ENCODE results near the gene KRT85. TPM values are rescaled to one million over a fixed set of nuclear protein-coding genes. Genes with fewer than 3 reads are reported as not detected.

KRT85 gene
- total RNA-seq, 1 experiment from 2014 or later: not detected

- Histone ChIP-seq H3K27me3 (ENCODE audit: low read length) (no peaks in the 10 kb centered on the region), H3K9me3 (ENCODE audit: low read length) (no peaks in the 10 kb centered on the region)
Observed at GRCh38 chr12:52407918-52408317, 40.6 kb upstream of the KRT85 start.

GRCh38 chr12:52405922-52406385 lies 38.7 kb upstream of the KRT85 start, which contains the start of gene KRT82:
KRT82 (minus strand) TSS chr12:52406335; CDS start chr12:52406277, 58 bp downstream.
- H3K27me3 ChIP-seq (ENCODE audit: low read length): no peaks in the 10 kb centered on the region
- DNase-seq: no peak
- H3K4me3 ChIP-seq (ENCODE audit: low read length): no peak within 1 kb of the TSS
- H4K20me1 ChIP-seq (ENCODE audit: insufficient read depth, low read depth, low read length): no peaks in the 10 kb centered on the region
- H2AFZ ChIP-seq (ENCODE audit: low read length): no peak within 1 kb of the TSS
- no peaks in the 10 kb centered on the region for H3K4me1 ChIP-seq (ENCODE audit: low read length)
- no peaks in the 10 kb centered on the region for H3K79me2 ChIP-seq (ENCODE audit: low read length)
- H3K36me3 ChIP-seq (ENCODE audit: insufficient read depth, low read length): no peaks in the 10 kb centered on the region
- H3K4me2 ChIP-seq (ENCODE audit: low read depth, low read length, poor library complexity, severe bottlenecking): no peak within 1 kb of the TSS
- H3K27ac ChIP-seq (ENCODE audit: low read length): no peak within 1 kb of the TSS
- no peak within 1 kb of the TSS for H3K9ac ChIP-seq (ENCODE audit: low read length)
- H3K9me2 ChIP-seq (replicated peaks; ENCODE audit: insufficient read depth, low read length): no peaks in the 10 kb centered on the region
- no peaks in the 10 kb centered on the region for H3K9me3 ChIP-seq (ENCODE audit: low read length)

More at GRCh38 chr12:52407918-52408317, 40.6 kb upstream of the KRT85 start:
- Histone ChIP-seq H3K4me2 (ENCODE audit: low read depth, low read length, poor library complexity, severe bottlenecking) (no peak overlapping the region), H3K9me2 (replicated peaks; ENCODE audit: insufficient read depth, low read length) (no peaks in the 10 kb centered on the region), H3K9ac (ENCODE audit: low read length) (no peak overlapping the region), H2AFZ (ENCODE audit: low read length) (no peak overlapping the region), H3K36me3 (ENCODE audit: insufficient read depth, low read length) (no peaks in the 10 kb centered on the region), H3K4me3 (ENCODE audit: low read length) (no peak overlapping the region), H3K4me1 (ENCODE audit: low read length) (no peaks in the 10 kb centered on the region), H4K20me1 (ENCODE audit: insufficient read depth, low read depth, low read length) (no peaks in the 10 kb centered on the region), H3K79me2 (ENCODE audit: low read length) (no peaks in the 10 kb centered on the region), H3K27ac (ENCODE audit: low read length) (no peak overlapping the region)
- no peak for DNase-seq

GRCh38 chr12:52404951-52405350 lies 37.7 kb upstream of the KRT85 start:
- Histone ChIP-seq H4K20me1 (ENCODE audit: insufficient read depth, low read depth, low read length) (no peaks in the 10 kb centered on the region), H3K9me2 (replicated peaks; ENCODE audit: insufficient read depth, low read length) (no peaks in the 10 kb centered on the region), H3K9me3 (ENCODE audit: low read length) (no peaks in the 10 kb centered on the region), H3K4me3 (ENCODE audit: low read length) (no peak overlapping the region), H3K79me2 (ENCODE audit: low read length) (no peaks in the 10 kb centered on the region), H3K27me3 (ENCODE audit: low read length) (no peaks in the 10 kb centered on the region), H3K27ac (ENCODE audit: low read length) (no peak overlapping the region), H3K4me1 (ENCODE audit: low read length) (no peaks in the 10 kb centered on the region), H3K4me2 (ENCODE audit: low read depth, low read length, poor library complexity, severe bottlenecking) (no peak overlapping the region), H2AFZ (ENCODE audit: low read length) (no peak overlapping the region), H3K36me3 (ENCODE audit: insufficient read depth, low read length) (no peaks in the 10 kb centered on the region), H3K9ac (ENCODE audit: low read length) (no peak overlapping the region)
- DNase-seq: no peak

- Histone ChIP-seq H3K4me2 (ENCODE audit: low read depth, low read length, poor library complexity, severe bottlenecking) (no peak overlapping the region), H3K9me2 (replicated peaks; ENCODE audit: insufficient read depth, low read length) (no peaks in the 10 kb centered on the region), H2AFZ (ENCODE audit: low read length) (no peak overlapping the region), H3K27me3 (ENCODE audit: low read length) (no peaks in the 10 kb centered on the region), H3K4me1 (ENCODE audit: low read length) (no peaks in the 10 kb centered on the region), H3K9me3 (ENCODE audit: low read length) (no peaks in the 10 kb centered on the region), H3K9ac (ENCODE audit: low read length) (no peak overlapping the region), H3K4me3 (ENCODE audit: low read length) (no peak overlapping the region), H3K36me3 (ENCODE audit: insufficient read depth, low read length) (no peaks in the 10 kb centered on the region), H3K27ac (ENCODE audit: low read length) (no peak overlapping the region), H3K79me2 (ENCODE audit: low read length) (no peaks in the 10 kb centered on the region), H4K20me1 (ENCODE audit: insufficient read depth, low read depth, low read length) (no peaks in the 10 kb centered on the region)
- DNase-seq: no peak
Observed at GRCh38 chr12:52403561-52403960, 36.3 kb upstream of the KRT85 start.

GRCh38 chr12:52402873-52403540 lies 35.7 kb upstream of the KRT85 start:
- Histone ChIP-seq H3K9me2 (replicated peaks; ENCODE audit: insufficient read depth, low read length) (no peaks in the 10 kb centered on the region), H3K9me3 (ENCODE audit: low read length) (no peaks in the 10 kb centered on the region), H4K20me1 (ENCODE audit: insufficient read depth, low read depth, low read length) (no peaks in the 10 kb centered on the region), H3K27me3 (ENCODE audit: low read length) (no peaks in the 10 kb centered on the region), H3K79me2 (ENCODE audit: low read length) (no peaks in the 10 kb centered on the region), H2AFZ (ENCODE audit: low read length) (no peak overlapping the region), H3K27ac (ENCODE audit: low read length) (no peak overlapping the region), H3K4me1 (ENCODE audit: low read length) (no peaks in the 10 kb centered on the region), H3K4me3 (ENCODE audit: low read length) (no peak overlapping the region), H3K36me3 (ENCODE audit: insufficient read depth, low read length) (no peaks in the 10 kb centered on the region), H3K4me2 (ENCODE audit: low read depth, low read length, poor library complexity, severe bottlenecking) (no peak overlapping the region), H3K9ac (ENCODE audit: low read length) (no peak overlapping the region)
- DNase-seq: no peak

- Histone ChIP-seq H3K4me2 (ENCODE audit: low read depth, low read length, poor library complexity, severe bottlenecking) (no peak overlapping the region), H3K9me3 (ENCODE audit: low read length) (no peaks in the 10 kb centered on the region), H2AFZ (ENCODE audit: low read length) (no peak overlapping the region), H3K9ac (ENCODE audit: low read length) (no peak overlapping the region), H4K20me1 (ENCODE audit: insufficient read depth, low read depth, low read length) (no peaks in the 10 kb centered on the region), H3K27ac (ENCODE audit: low read length) (no peak overlapping the region), H3K27me3 (ENCODE audit: low read length) (no peaks in the 10 kb centered on the region), H3K4me1 (ENCODE audit: low read length) (no peaks in the 10 kb centered on the region), H3K9me2 (replicated peaks; ENCODE audit: insufficient read depth, low read length) (no peaks in the 10 kb centered on the region), H3K4me3 (ENCODE audit: low read length) (no peak overlapping the region), H3K36me3 (ENCODE audit: insufficient read depth, low read length) (no peaks in the 10 kb centered on the region), H3K79me2 (ENCODE audit: low read length) (no peaks in the 10 kb centered on the region)
- no peak for DNase-seq
Observed at GRCh38 chr12:52402377-52402776, 35.1 kb upstream of the KRT85 start.

GRCh38 chr12:52401926-52402325 lies 34.6 kb upstream of the KRT85 start:
- Histone ChIP-seq H3K27ac (ENCODE audit: low read length) (no peak overlapping the region), H2AFZ (ENCODE audit: low read length) (no peak overlapping the region), H3K9me2 (replicated peaks; ENCODE audit: insufficient read depth, low read length) (no peaks in the 10 kb centered on the region), H3K9ac (ENCODE audit: low read length) (no peak overlapping the region), H3K4me2 (ENCODE audit: low read depth, low read length, poor library complexity, severe bottlenecking) (no peak overlapping the region), H4K20me1 (ENCODE audit: insufficient read depth, low read depth, low read length) (no peaks in the 10 kb centered on the region), H3K4me1 (ENCODE audit: low read length) (no peaks in the 10 kb centered on the region), H3K9me3 (ENCODE audit: low read length) (no peaks in the 10 kb centered on the region), H3K27me3 (ENCODE audit: low read length) (no peaks in the 10 kb centered on the region), H3K36me3 (ENCODE audit: insufficient read depth, low read length) (no peaks in the 10 kb centered on the region), H3K79me2 (ENCODE audit: low read length) (no peaks in the 10 kb centered on the region), H3K4me3 (ENCODE audit: low read length) (no peak overlapping the region)
- no peak for DNase-seq

- no peaks in the 10 kb centered on the region for H3K79me2 ChIP-seq (ENCODE audit: low read length)
Observed at GRCh38 chr12:52401526-52401925, 34.2 kb upstream of the KRT85 start.

More at GRCh38 chr12:52401526-52401925, 34.2 kb upstream of the KRT85 start:
- DNase-seq: no peak
- Histone ChIP-seq H3K4me1 (ENCODE audit: low read length) (no peaks in the 10 kb centered on the region), H3K9me2 (replicated peaks; ENCODE audit: insufficient read depth, low read length) (no peaks in the 10 kb centered on the region), H2AFZ (ENCODE audit: low read length) (no peak overlapping the region), H4K20me1 (ENCODE audit: insufficient read depth, low read depth, low read length) (no peaks in the 10 kb centered on the region), H3K9me3 (ENCODE audit: low read length) (no peaks in the 10 kb centered on the region), H3K27me3 (ENCODE audit: low read length) (no peaks in the 10 kb centered on the region), H3K36me3 (ENCODE audit: insufficient read depth, low read length) (no peaks in the 10 kb centered on the region), H3K4me3 (ENCODE audit: low read length) (no peak overlapping the region), H3K9ac (ENCODE audit: low read length) (no peak overlapping the region), H3K27ac (ENCODE audit: low read length) (no peak overlapping the region), H3K4me2 (ENCODE audit: low read depth, low read length, poor library complexity, severe bottlenecking) (no peak overlapping the region)

All from Karpas-422 (cell line).